ENCODE measurements around the gene SNRNP200. TPM values are rescaled to one million over a fixed set of nuclear protein-coding genes. Genes with fewer than 3 reads are reported as not detected.

Gene SNRNP200
- total RNA-seq: 100 to 1,000 TPM in 2 of 5 donors, 10 to 100 TPM in 3; 74.0 to 184 (median 88.1) TPM
- polyA plus RNA-seq: 10 to 100 TPM; 31.2 to 67.1 (median 33.8) TPM
- long read RNA-seq, donor 1, full-length matches to known transcripts: 2 of 46 reads
- long read RNA-seq, donor 1, partial matches to known transcripts: 44 of 46 reads
- long read RNA-seq, donor 1, other reads (novel, unspliced or antisense): 0 of 46 reads
- long read RNA-seq, donor 2, full-length matches to known transcripts: 4 of 81 reads
- long read RNA-seq, donor 2, partial matches to known transcripts: 77 of 81 reads
- long read RNA-seq, donor 2, other reads (novel, unspliced or antisense): 0 of 81 reads
- long read RNA-seq, donor 3, full-length matches to known transcripts: 7 of 35 reads
- long read RNA-seq, donor 3, partial matches to known transcripts: 28 of 35 reads
- long read RNA-seq, donor 3, other reads (novel, unspliced or antisense): 0 of 35 reads
- long read RNA-seq, donor 4, full-length matches to known transcripts: 1 of 1 reads
- long read RNA-seq, donor 4, partial matches to known transcripts: 0 of 1 reads
- long read RNA-seq, donor 4, other reads (novel, unspliced or antisense): 0 of 1 reads
- long read RNA-seq, donor 5, full-length matches to known transcripts: 3 of 33 reads
- long read RNA-seq, donor 5, partial matches to known transcripts: 30 of 33 reads
- long read RNA-seq, donor 5, other reads (novel, unspliced or antisense): 0 of 33 reads
- long read RNA-seq, donor 6: 0 reads
- long read RNA-seq, donor 7, full-length matches to known transcripts: 4 of 36 reads
- long read RNA-seq, donor 7, partial matches to known transcripts: 32 of 36 reads
- long read RNA-seq, donor 7, other reads (novel, unspliced or antisense): 0 of 36 reads
- long read RNA-seq, donor 8, full-length matches to known transcripts: 6 of 50 reads
- long read RNA-seq, donor 8, partial matches to known transcripts: 44 of 50 reads
- long read RNA-seq, donor 8, other reads (novel, unspliced or antisense): 0 of 50 reads
- long read RNA-seq, donor 9, partial matches to known transcripts: 44 of 47 reads
- long read RNA-seq, donor 9, other reads (novel, unspliced or antisense): 0 of 47 reads
- long read RNA-seq, donor 10, full-length matches to known transcripts: 2 of 21 reads
- long read RNA-seq, donor 10, partial matches to known transcripts: 19 of 21 reads
- long read RNA-seq, donor 10, other reads (novel, unspliced or antisense): 0 of 21 reads

- TF ChIP-seq POLR2AphosphoS5 (IDR thresholded peaks at IDR 0.05): peak; percentile 89 to 98 (median 94)
- TF ChIP-seq CTCF (IDR thresholded peaks at IDR 0.05): no peak
- TF ChIP-seq POLR2A (IDR thresholded peaks at IDR 0.05): peak in 1 of 4 donors; percentile 34
- no peak for TF ChIP-seq EP300 (IDR thresholded peaks at IDR 0.05)
- WGBS, 5 donors: 0 to 3% (median 0%) methylated on average over 34 to 61 of the region's 61 CpGs
- H3K27ac ChIP-seq: peak within 1 kb of the TSS; percentile 85 to 90 (median 89)
- H3K36me3 ChIP-seq: peaks cover 32 to 43% (median 39%) of the 10 kb centered on the region in 4 donors
- H3K9me3 ChIP-seq: no peaks in the 10 kb centered on the region
- H3K4me1 ChIP-seq: peaks cover 18 to 49% (median 44%) of the 10 kb centered on the region in 4 donors
- intact Hi-C loops (cut with DNase I; ENCODE audit: low total_unique reads): no loop called here
- H3K4me3 ChIP-seq: peak within 1 kb of the TSS; percentile 73 to 95 (median 92)
- no peaks in the 10 kb centered on the region for H3K27me3 ChIP-seq
- peak; percentile 91 to 97 for DNase-seq
These were observed at the start of gene SNRNP200 for GRCh38 chr2:96305091-96305978. TSS of gene SNRNP200 (minus strand) at chr2:96305546. CDS start at chr2:96305437, 109 bp downstream.

GRCh38 chr2:96354492-96354891 lies 49.1 kb upstream of the SNRNP200 start:
- no peak for DNase-seq
- no peaks in the 10 kb centered on the region for H3K4me1 ChIP-seq
- H3K4me3 ChIP-seq: no peak overlapping the region
- WGBS, 5 donors: 86 to 94% (median 89%) methylated on average over 4 of the region's 4 CpGs
- H3K27ac ChIP-seq: peak overlapping the region in 1 of 5 donors; percentile 45
- H3K27me3 ChIP-seq: no peaks in the 10 kb centered on the region
- TF ChIP-seq CTCF (IDR thresholded peaks at IDR 0.05) (no peak), POLR2AphosphoS5 (IDR thresholded peaks at IDR 0.05) (no peak), EP300 (IDR thresholded peaks at IDR 0.05) (no peak)
- intact Hi-C loops (cut with DNase I; ENCODE audit: low total_unique reads): no loop called here
- H3K9me3 ChIP-seq: no peaks in the 10 kb centered on the region
- peaks cover 0 to 21% (median 0%) of the 10 kb centered on the region in 4 donors for H3K36me3 ChIP-seq

GRCh38 chr2:96353606-96354101 lies 48.3 kb upstream of the SNRNP200 start:
- peak overlapping the region in 3 of 5 donors; percentile 20 to 45 (median 39) for H3K27ac ChIP-seq
- no peaks in the 10 kb centered on the region for H3K4me1 ChIP-seq
- H3K27me3 ChIP-seq: no peaks in the 10 kb centered on the region
- TF ChIP-seq CTCF (IDR thresholded peaks at IDR 0.05): no peak
- TF ChIP-seq POLR2AphosphoS5 (IDR thresholded peaks at IDR 0.05): no peak
- TF ChIP-seq EP300 (IDR thresholded peaks at IDR 0.05): no peak
- TF ChIP-seq POLR2A (IDR thresholded peaks at IDR 0.05): no peak
- no peaks in the 10 kb centered on the region for H3K9me3 ChIP-seq
- H3K4me3 ChIP-seq: no peak overlapping the region
- peak in 1 of 2 donors; percentile 53 for DNase-seq
- WGBS, 5 donors: 63 to 84% (median 80%) methylated on average over 4 of the region's 4 CpGs
- H3K36me3 ChIP-seq: peaks cover 0 to 28% (median 0%) of the 10 kb centered on the region in 4 donors
- intact Hi-C loops (cut with DNase I; ENCODE audit: low total_unique reads): no loop called here
